Cardiac fibroblast (primary cell): ENCODE results near the gene CEACAM19.

Source experiments
- DNase-seq, 2 donors: peaks; one replicate each; pipeline versions ENCODE4 v3.0.0 to v3.0.0-alpha.2; 2010; ENCODE audit warnings: low read depth in 2 of 2
- H3K4me3 ChIP-seq, 2 donors: replicated peaks in 1 of 2; 1 replicate in 1 of 2; 2 replicates in 1 of 2; pipeline ENCODE4 v1.5.1; 2011; ENCODE audit warnings: low read depth in 2 of 2, low read length in 2 of 2, mild to moderate bottlenecking in 2 of 2, moderate library complexity in 1 of 2
- TF ChIP-seq, protein P1 (sequence below): IDR thresholded peaks from one replicate; pipeline ENCODE4 v1.5.1; 2011; ENCODE audit warnings: low read depth, mild to moderate bottlenecking, low read length, inconsistent platforms

CEACAM19 gene

DNA sequence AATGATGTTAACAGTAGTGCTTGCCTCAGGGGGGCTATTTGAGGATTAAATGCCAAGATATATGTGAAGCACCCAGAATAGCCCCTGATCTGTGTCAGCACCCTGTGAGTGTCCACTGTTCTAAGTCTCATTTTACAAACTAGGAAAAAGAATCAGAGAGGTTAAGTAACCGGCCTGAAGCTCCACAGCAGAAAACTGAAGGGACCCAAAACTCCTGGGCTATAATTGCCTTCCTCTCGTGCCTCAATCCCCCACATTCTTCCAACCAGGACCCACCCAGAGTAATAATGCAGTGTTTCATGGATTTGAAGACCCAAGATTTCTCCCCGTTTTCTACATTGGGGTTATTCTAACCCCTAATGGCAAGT is 25.2 kb upstream of the CEACAM19 start:
- TF ChIP-seq, protein P1, sequence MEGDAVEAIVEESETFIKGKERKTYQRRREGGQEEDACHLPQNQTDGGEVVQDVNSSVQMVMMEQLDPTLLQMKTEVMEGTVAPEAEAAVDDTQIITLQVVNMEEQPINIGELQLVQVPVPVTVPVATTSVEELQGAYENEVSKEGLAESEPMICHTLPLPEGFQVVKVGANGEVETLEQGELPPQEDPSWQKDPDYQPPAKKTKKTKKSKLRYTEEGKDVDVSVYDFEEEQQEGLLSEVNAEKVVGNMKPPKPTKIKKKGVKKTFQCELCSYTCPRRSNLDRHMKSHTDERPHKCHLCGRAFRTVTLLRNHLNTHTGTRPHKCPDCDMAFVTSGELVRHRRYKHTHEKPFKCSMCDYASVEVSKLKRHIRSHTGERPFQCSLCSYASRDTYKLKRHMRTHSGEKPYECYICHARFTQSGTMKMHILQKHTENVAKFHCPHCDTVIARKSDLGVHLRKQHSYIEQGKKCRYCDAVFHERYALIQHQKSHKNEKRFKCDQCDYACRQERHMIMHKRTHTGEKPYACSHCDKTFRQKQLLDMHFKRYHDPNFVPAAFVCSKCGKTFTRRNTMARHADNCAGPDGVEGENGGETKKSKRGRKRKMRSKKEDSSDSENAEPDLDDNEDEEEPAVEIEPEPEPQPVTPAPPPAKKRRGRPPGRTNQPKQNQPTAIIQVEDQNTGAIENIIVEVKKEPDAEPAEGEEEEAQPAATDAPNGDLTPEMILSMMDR: no peak
- no peak overlapping the region for H3K4me3 ChIP-seq
- no peak for DNase-seq

DNA sequence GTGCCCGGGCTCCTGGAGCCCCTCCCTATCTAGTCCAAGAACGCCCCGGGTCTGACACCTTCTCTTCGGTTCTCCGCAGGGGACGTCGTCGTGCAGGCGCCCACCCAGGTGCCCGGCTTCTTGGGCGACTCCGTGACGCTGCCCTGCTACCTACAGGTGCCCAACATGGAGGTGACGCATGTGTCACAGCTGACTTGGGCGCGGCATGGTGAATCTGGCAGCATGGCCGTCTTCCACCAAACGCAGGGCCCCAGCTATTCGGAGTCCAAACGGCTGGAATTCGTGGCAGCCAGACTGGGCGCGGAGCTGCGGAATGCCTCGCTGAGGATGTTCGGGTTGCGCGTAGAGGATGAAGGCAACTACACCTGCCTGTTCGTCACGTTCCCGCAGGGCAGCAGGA is 24.1 kb upstream of the CEACAM19 start:
- no peak for DNase-seq
- TF ChIP-seq, protein P1: no peak
- no peak overlapping the region for H3K4me3 ChIP-seq

DNA sequence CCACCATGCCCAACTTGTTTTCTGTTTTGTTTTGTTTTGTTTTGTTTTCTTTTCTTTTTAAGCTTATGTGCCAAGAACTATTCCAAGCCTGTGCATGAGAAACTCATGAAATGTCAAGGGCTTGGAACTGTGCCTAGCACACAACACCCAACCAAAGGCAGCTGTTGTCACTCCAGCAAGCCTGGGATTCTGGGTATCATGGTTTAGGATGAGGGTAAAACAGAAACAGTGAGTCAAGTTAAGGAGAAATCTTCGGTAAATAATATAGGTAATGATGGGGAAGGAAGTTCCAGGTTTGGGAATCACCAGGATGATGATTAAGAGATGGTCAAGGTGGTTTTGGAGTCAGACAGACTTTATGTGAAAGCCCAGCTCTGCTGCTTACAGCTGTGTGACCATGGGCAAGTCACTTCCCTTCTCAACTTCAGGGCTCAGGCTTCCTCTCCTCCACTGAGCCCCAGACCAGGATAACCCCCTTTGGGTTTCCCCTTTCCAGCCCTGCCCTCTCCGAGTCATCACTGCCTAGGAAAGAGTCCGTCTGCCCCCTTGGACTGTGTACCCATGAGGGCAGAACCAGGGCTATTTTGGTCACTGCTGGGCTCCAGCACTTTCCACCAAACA is 22.5 kb upstream of the CEACAM19 start:
- TF ChIP-seq, protein P1: no peak
- DNase-seq: peak; percentile 86 to 93
- no peak overlapping the region for H3K4me3 ChIP-seq

DNA sequence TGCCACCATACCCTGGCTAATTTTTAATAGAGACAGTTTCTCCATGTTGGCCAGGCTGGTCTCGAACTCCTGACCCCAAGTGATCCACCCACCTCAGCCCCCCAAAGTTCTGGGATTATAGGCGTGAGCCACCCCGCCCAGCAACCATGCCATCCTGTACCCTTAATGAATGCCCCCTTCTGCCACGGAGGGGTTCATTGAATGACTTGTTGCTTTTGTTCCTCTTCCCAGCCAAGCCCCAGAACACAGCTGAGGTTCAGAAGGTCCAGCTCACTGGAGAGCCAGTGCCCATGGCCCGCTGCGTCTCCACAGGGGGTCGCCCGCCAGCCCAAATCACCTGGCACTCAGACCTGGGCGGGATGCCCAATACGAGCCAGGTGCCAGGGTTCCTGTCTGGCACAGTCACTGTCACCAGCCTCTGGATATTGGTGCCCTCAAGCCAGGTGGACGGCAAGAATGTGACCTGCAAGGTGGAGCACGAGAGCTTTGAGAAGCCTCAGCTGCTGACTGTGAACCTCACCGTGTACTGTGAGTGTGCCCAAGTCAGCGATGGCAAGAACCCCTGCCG is 21.6 kb upstream of the CEACAM19 start:
- no peak overlapping the region for H3K4me3 ChIP-seq
- TF ChIP-seq, protein P1: no peak
- no peak for DNase-seq

DNA sequence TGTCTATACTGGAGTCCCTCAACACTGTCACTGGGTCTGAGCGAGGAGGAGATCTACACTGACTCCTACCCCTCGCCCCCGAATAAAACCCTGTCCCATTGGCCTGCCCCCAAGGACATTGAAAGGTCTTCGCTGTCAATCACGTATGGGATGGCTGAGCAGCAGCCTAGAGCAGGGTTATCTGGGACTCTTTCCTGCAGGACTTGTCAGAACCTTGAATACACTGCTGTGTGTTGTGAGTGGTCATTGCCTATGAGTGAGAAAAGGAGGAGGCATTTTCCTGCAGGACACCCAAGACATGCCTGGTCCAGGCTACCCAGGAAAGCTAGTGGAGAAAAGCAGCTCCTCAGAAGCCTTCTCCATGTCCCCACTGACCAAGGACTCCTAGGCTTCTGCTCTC is 17.9 kb upstream of the CEACAM19 start:
- TF ChIP-seq, protein P1: no peak
- H3K4me3 ChIP-seq: no peak overlapping the region
- DNase-seq: no peak

DNA sequence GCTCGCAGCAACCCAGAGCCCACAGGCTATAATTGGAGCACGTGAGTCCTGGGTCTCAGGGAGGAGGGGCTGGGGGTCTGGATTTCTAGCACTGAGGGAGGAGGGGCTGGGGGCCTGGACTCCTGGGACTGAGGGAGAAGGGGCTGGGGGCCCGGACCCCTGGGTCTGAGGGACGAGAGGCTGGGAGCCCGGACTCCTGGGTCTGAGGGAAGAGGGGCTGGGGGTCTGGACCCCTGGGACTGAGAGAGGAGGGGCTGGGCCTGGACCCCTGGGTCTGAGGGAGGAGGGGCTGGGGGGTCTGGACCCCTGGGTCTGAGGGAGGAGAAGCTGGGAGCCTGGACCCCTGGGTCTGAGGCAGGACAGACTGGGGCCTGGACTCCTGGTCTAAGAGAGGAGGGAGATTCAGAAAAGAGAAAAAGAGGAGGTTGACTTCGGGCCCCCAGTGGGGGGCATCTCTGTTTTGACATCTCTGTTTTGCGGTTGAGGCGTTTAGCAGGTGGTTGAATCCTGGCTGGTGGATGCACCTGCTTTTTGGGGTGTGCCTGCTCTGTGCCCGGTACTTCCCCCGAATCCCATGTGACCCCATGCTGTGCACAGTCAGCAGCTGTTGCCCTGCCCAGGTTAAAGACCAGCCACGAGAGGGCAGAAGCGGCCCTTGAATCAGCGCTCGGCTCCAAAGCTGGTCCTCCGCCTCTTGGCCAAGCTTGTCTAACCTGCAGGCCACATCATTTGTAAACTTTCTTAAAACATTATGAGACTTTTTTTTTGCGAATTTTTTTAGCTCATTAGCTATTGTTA is 17.1 kb upstream of the CEACAM19 start:
- DNase-seq: peak; percentile 60 to 67
- TF ChIP-seq, protein P1: peak; percentile 56

More for the DNA sequence above, 17.1 kb upstream of the CEACAM19 start:
- no peak overlapping the region for H3K4me3 ChIP-seq
